HepG2 (cell line): ENCODE measurements around the gene NFATC3. TPM values are rescaled to one million over a fixed set of nuclear protein-coding genes. Genes with fewer than 3 reads are reported as not detected.
A peak's percentile ranks its signal among the peaks of the same experiment; 100 is the strongest.

ENCODE experiments used
- ARNTL ChIP-seq: sonication (generic); formaldehyde crosslinking; IDR thresholded peaks from 2 replicates; pipeline ENCODE4 v1.4.0; 2020; ENCODE audit warnings: mild to moderate bottlenecking, missing genetic modification reagents
- DNMT3B ChIP-seq: conservative IDR thresholded peaks from 2 replicates; pipeline ENCODE4 v1.6.1; 2016; ENCODE audit warnings: missing biosample characterization, control low read depth
- E2F1 ChIP-seq: sonication (generic); formaldehyde crosslinking; IDR thresholded peaks from 2 replicates; pipeline ENCODE4 v1.5.0; 2020; ENCODE audit warnings: missing genetic modification reagents
- HDAC2 ChIP-seq: sonication (generic); formaldehyde crosslinking; IDR thresholded peaks from 2 replicates; pipeline ENCODE4 v1.4.0; 2020; ENCODE audit warnings: missing genetic modification reagents
- HNF1A ChIP-seq, 2 experiments: sonication (generic) in 1 of 2; formaldehyde crosslinking in 1 of 2; IDR thresholded peaks; 2 replicates each; pipeline versions ENCODE4 v1.4.0 to v1.6.1; 2016 to 2020; ENCODE audit warnings: borderline replicate concordance in 1 of 2, low read depth in 1 of 2, mild to moderate bottlenecking in 1 of 2, missing genetic modification reagents in 1 of 2
- HNRNPH1 ChIP-seq: fragments of 200-400 bp; formaldehyde crosslinking; optimal IDR thresholded peaks from 2 replicates; pipeline ENCODE3; 2017; ENCODE audit warnings: mild to moderate bottlenecking, low read depth, low read length
- MIXL1 ChIP-seq: IDR thresholded peaks from 2 replicates; pipeline ENCODE4 v1.6.1; 2016
- STAG1 ChIP-seq: sonication (generic); formaldehyde crosslinking; IDR thresholded peaks from 2 replicates; pipeline ENCODE4 v1.4.0; 2020; ENCODE audit warnings: missing genetic modification reagents
- THAP11 ChIP-seq: IDR thresholded peaks from 2 replicates; pipeline ENCODE4 v1.6.1; 2016; ENCODE audit warnings: missing biosample characterization, missing genetic modification reagents
- ZBTB7A ChIP-seq: sonication (generic); formaldehyde crosslinking; IDR thresholded peaks from 2 replicates; pipeline ENCODE4 v1.8.0; 2022; ENCODE audit warnings: mild to moderate bottlenecking, missing genetic modification reagents
- ZFP91 ChIP-seq: sonication (generic); formaldehyde crosslinking; IDR thresholded peaks from 2 replicates; pipeline ENCODE4 v1.9.0; 2022; ENCODE audit warnings: missing genetic modification reagents, mild to moderate bottlenecking, borderline replicate concordance
- ZNF232 ChIP-seq: sonication (generic); formaldehyde crosslinking; IDR thresholded peaks from 2 replicates; pipeline ENCODE4 v1.4.0; 2020; ENCODE audit warnings: missing genetic modification reagents, borderline replicate concordance
- ZNF33A ChIP-seq: sonication (generic); formaldehyde crosslinking; IDR thresholded peaks from 2 replicates; pipeline ENCODE4 v1.5.1; 2020; ENCODE audit warnings: missing genetic modification reagents, mild to moderate bottlenecking, moderate library complexity, borderline replicate concordance
- ZSCAN5A ChIP-seq: sonication (generic); formaldehyde crosslinking; IDR thresholded peaks from 2 replicates; pipeline ENCODE4 v1.8.0; 2022; ENCODE audit warnings: mild to moderate bottlenecking, missing genetic modification reagents, borderline replicate concordance
- ZXDC ChIP-seq: sonication (generic); formaldehyde crosslinking; IDR thresholded peaks from 2 replicates; pipeline ENCODE4 v1.5.0; 2020; ENCODE audit warnings: mild to moderate bottlenecking, missing genetic modification reagents
- polyA plus RNA-seq, 8 experiments: library from polyadenylated mRNA; depleted of rRNA in 3 of 8; stranded (reverse) in 7 of 8; unstranded in 1 of 8; fragments of >200 nt; fragmentation: Illumina TruSeq in 4 of 8; extraction: Trizol in 4 of 8; gene quantifications; 2 replicates each; pipeline versions ENCODE4 v1.2.1 to v1.2.3, GENCODE V29; 2011 to 2016; ENCODE audit warnings: low read depth in 4 of 8, missing spikeins in 1 of 8, mixed read lengths in 1 of 8; ENCODE audit not compliant: insufficient read depth in 1 of 8
- total RNA-seq, 5 experiments: library from RNA; depleted of rRNA; stranded (reverse); fragments of >200 nt; fragmentation: Illumina TruSeq; extraction: Trizol; gene quantifications; 2 replicates each; pipeline ENCODE4 v1.2.3, GENCODE V29; 2016; ENCODE audit warnings: low read depth in 1 of 5

Gene NFATC3
- total and polyA plus RNA-seq, 2 of the 13 experiments (the other 11 are each of a cell fraction or from before 2014, with no cell fraction given) = 52.6 to 62.7 TPM

- no peak for TF ChIP-seq HNF1A (IDR thresholded peaks at IDR 0.05; ENCODE audit: low read depth)
- TF ChIP-seq HNF1A (CRISPR knock-in tag; IDR thresholded peaks at IDR 0.05; ENCODE audit: borderline replicate concordance) = 0 out of 2 replicates have a peak, but pooled peaks have one; percentile 35
- TF ChIP-seq MIXL1 (CRISPR knock-in tag) = no peak
- TF ChIP-seq DNMT3B (CRISPR knock-in tag) = peak; percentile 26; the same call in 1 of the 2 replicates
- TF ChIP-seq ZFP91 = peak; percentile 46; the same call in 1 of the 2 replicates
- 0 out of 2 replicates have a peak, but pooled peaks have one; percentile 9 for TF ChIP-seq E2F1 (CRISPR knock-in tag)
- TF ChIP-seq ARNTL (CRISPR knock-in tag) = peak; percentile 71; the same call in 1 of the 2 replicates
- TF ChIP-seq THAP11 (CRISPR knock-in tag) = no peak; the same call in 1 of the 2 replicates
- no peak for TF ChIP-seq HNRNPH1
- no peak; the same call in 1 of the 2 replicates for TF ChIP-seq HDAC2 (CRISPR knock-in tag)
- 0 out of 2 replicates have a peak, but pooled peaks have one; percentile 6 for TF ChIP-seq STAG1 (CRISPR knock-in tag)
- peak; percentile 67 for TF ChIP-seq ZBTB7A (CRISPR knock-in tag)
- TF ChIP-seq ZNF232 (CRISPR knock-in tag) = no peak
- no peak for TF ChIP-seq ZXDC (CRISPR knock-in tag)
- 0 out of 2 replicates have a peak, but pooled peaks have one; percentile 83 for TF ChIP-seq ZNF33A (CRISPR knock-in tag)
- TF ChIP-seq ZSCAN5A (CRISPR knock-in tag) = no peak
These were observed 150.1 kb downstream of the NFATC3 start (continued) for GRCh38 chr16:68235108-68235886.
